ENCODE data around the gene OGFR.

DNA sequence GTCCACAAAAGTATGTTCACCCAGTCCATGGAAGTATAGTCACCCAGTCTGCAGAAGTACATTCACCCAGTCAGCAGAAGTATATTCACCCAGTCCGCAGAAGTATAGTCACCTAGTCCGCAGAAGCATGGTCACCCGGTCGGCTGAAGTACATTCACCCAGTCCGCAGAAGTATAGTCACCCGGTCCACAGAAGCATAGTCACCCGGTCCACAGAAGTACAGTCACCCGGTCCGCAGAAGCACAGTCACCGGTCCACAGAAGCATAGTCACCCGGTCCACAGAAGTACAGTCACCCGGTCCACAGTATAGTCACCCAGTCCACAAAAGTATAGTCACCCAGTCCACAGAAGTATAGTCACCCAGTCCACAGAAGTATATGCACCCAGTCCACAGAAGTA lies 48.2 kb downstream of the OGFR start:
- TF ChIP-seq POLR2A (IDR thresholded peaks at IDR 0.05), result no peak
- TF ChIP-seq, protein P1, sequence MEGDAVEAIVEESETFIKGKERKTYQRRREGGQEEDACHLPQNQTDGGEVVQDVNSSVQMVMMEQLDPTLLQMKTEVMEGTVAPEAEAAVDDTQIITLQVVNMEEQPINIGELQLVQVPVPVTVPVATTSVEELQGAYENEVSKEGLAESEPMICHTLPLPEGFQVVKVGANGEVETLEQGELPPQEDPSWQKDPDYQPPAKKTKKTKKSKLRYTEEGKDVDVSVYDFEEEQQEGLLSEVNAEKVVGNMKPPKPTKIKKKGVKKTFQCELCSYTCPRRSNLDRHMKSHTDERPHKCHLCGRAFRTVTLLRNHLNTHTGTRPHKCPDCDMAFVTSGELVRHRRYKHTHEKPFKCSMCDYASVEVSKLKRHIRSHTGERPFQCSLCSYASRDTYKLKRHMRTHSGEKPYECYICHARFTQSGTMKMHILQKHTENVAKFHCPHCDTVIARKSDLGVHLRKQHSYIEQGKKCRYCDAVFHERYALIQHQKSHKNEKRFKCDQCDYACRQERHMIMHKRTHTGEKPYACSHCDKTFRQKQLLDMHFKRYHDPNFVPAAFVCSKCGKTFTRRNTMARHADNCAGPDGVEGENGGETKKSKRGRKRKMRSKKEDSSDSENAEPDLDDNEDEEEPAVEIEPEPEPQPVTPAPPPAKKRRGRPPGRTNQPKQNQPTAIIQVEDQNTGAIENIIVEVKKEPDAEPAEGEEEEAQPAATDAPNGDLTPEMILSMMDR (IDR thresholded peaks at IDR 0.05), result no peak

All from adrenal gland (tissue), 5 donors.